B cell (primary cell): ENCODE measurements around the gene MISP3. TPM values are rescaled to one million over a fixed set of nuclear protein-coding genes. Genes with fewer than 3 reads are reported as not detected.

Experiments used
- ATAC-seq: fragments of 200-7000 bp; cut with Tn5 transposase; one replicate; pipeline ENCODE4 v1.10.0; 2021; ENCODE audit warnings: low read depth, mild to moderate bottlenecking, moderate number of reproducible peaks, moderate library complexity
- CTCF ChIA-PET: fragments of 350-600 bp; sonication (Branson Sonifier 250); formaldehyde crosslinking; loops from one replicate; lab custom pipeline; 2021; ENCODE audit warnings: antibody characterized with exemption, inconsistent platforms; lab: Charles Lee
- POLR2A ChIA-PET: fragments of 350-600 bp; sonication (Branson Sonifier 250); formaldehyde crosslinking; loops from one replicate; lab custom pipeline; 2021; ENCODE audit warnings: antibody characterized with exemption; lab: Charles Lee
- DNase-seq: peaks from one replicate; pipeline ENCODE4 v3.0.0; 2013
- H2AFZ ChIP-seq: 2 replicates; pipeline ENCODE4 v1.6.1; 2012; ENCODE audit warnings: mild to moderate bottlenecking, low read depth, low read length; ENCODE audit not compliant: insufficient read depth, poor library complexity, severe bottlenecking
- H3K27ac ChIP-seq, 2 donors: 1 replicate in 1 of 2; 2 replicates in 1 of 2; pipeline ENCODE4 v1.5.1; 2012 to 2013; ENCODE audit warnings: low read length in 2 of 2, mild to moderate bottlenecking in 2 of 2, moderate library complexity in 1 of 2
- H3K27me3 ChIP-seq, 4 experiments: fragments of 200-600 bp in 1 of 4; sonication (generic) in 1 of 4; replicated peaks in 1 of 4; 1 replicate in 2 of 4; 2 replicates in 2 of 4; pipeline versions ENCODE4 v1.6.1 to v1.7.0; 2013 to 2016; ENCODE audit warnings: low read length in 3 of 4, mild to moderate bottlenecking in 2 of 4, mixed read lengths in 1 of 4, moderate library complexity in 1 of 4; ENCODE audit not compliant: insufficient read depth in 4 of 4, control insufficient read depth in 3 of 4; ENCODE audit errors: control extremely low read depth in 1 of 4
- H3K36me3 ChIP-seq, 2 experiments: replicated peaks in 1 of 2; 1 replicate in 1 of 2; 2 replicates in 1 of 2; pipeline versions ENCODE4 v1.6.1 to v1.7.1; 2013; ENCODE audit warnings: low read length in 1 of 2; ENCODE audit not compliant: insufficient read depth in 2 of 2, control insufficient read depth in 1 of 2; ENCODE audit errors: control extremely low read depth in 1 of 2, extremely low read depth in 1 of 2
- H3K4me1 ChIP-seq, 2 donors: fragments of 200-600 bp in 1 of 2; sonication (generic) in 1 of 2; 1 replicate in 1 of 2; 2 replicates in 1 of 2; pipeline versions ENCODE4 v1.5.1 to v1.6.1; 2013 to 2017; ENCODE audit warnings: low read length in 2 of 2; ENCODE audit not compliant: control insufficient read depth in 2 of 2, insufficient read depth in 2 of 2
- H3K4me2 ChIP-seq: replicated peaks from 2 replicates; pipeline ENCODE3; 2012; ENCODE audit warnings: mild to moderate bottlenecking, low read depth, low read length; ENCODE audit not compliant: poor library complexity, severe bottlenecking
- H3K4me3 ChIP-seq, 5 experiments: fragments of 200-600 bp in 1 of 5; sonication (generic) in 1 of 5; 1 replicate in 3 of 5; 2 replicates in 2 of 5; pipeline versions ENCODE4 v1.5.1 to v1.7.0; 2011 to 2016; ENCODE audit warnings: low read length in 4 of 5, mild to moderate bottlenecking in 4 of 5, low read depth in 2 of 5, control low read depth in 1 of 5, moderate library complexity in 1 of 5; ENCODE audit not compliant: insufficient read depth in 1 of 5; ENCODE audit errors: control extremely low read depth in 1 of 5, extremely low read depth in 1 of 5
- H3K79me2 ChIP-seq: fragments of 200-600 bp; sonication (generic); one replicate; pipeline ENCODE4 v1.6.0; 2016; ENCODE audit warnings: low read length; ENCODE audit not compliant: control insufficient read depth, insufficient read depth
- H3K9ac ChIP-seq: fragments of 200-600 bp; sonication (generic); 2 replicates; pipeline ENCODE4 v1.6.1; 2017; ENCODE audit warnings: mild to moderate bottlenecking, low read length, moderate library complexity
- H3K9me3 ChIP-seq, 3 donors: one replicate each; pipeline versions ENCODE4 v1.6.1 to v1.7.1; 2013; ENCODE audit warnings: low read length in 2 of 3; ENCODE audit not compliant: control insufficient read depth in 2 of 3, insufficient read depth in 1 of 3; ENCODE audit errors: control extremely low read depth in 1 of 3
- H4K20me1 ChIP-seq: 2 replicates; pipeline ENCODE4 v1.6.0; 2012; ENCODE audit warnings: mild to moderate bottlenecking, low read length; ENCODE audit not compliant: insufficient read depth, control insufficient read depth, poor library complexity, severe bottlenecking
- H3K27ac Mint-ChIP-seq: one replicate; pipeline ENCODE4 v1.8.0; 2021; ENCODE audit warnings: mixed read lengths
- H3K27me3 Mint-ChIP-seq: one replicate; pipeline ENCODE4 v1.8.0; 2021; ENCODE audit warnings: mixed read lengths
- H3K4me1 Mint-ChIP-seq: one replicate; pipeline ENCODE4 v1.8.0; 2021; ENCODE audit warnings: mixed read lengths
- H3K4me3 Mint-ChIP-seq: one replicate; pipeline ENCODE4 v1.8.0; 2021; ENCODE audit warnings: mixed read lengths
- H3K9me3 Mint-ChIP-seq: one replicate; pipeline ENCODE4 v1.8.0; 2022; ENCODE audit warnings: mixed read lengths; ENCODE audit not compliant: insufficient read depth
- CTCF ChIP-seq: fragments of 200-600 bp; IDR thresholded peaks from one replicate; pipeline ENCODE4 v1.8.0; 2022; ENCODE audit warnings: antibody characterized with exemption, mild to moderate bottlenecking
- EZH2 ChIP-seq: IDR thresholded peaks from 2 replicates; pipeline ENCODE4 v1.6.1; 2012; ENCODE audit warnings: borderline replicate concordance, low read depth, mild to moderate bottlenecking, moderate library complexity, low read length; ENCODE audit not compliant: insufficient read depth, poor library complexity, severe bottlenecking
- WGBS: methylation state at CpG from one replicate; pipeline ENCODE4 v1.1.5; 2013; ENCODE audit warnings: missing lambda C conversion rate; ENCODE audit not compliant: insufficient coverage; 5-methylcytosine and 5-hydroxymethylcytosine counted together
- intact Hi-C: fragments of 100-400 bp; cut with micrococcal nuclease; formaldehyde crosslinking; loops from one replicate; pipeline ENCODE4 v1.10.0; 2022
- polyA plus RNA-seq: library from polyadenylated mRNA; depleted of rRNA; stranded (reverse); fragments of >200 nt; gene quantifications from 2 replicates; pipeline ENCODE4 v1.2.3, GENCODE V29; 2012
- total RNA-seq, 2 donors: library from RNA; stranded (reverse); fragments of 120-200 nt in 1 of 2; gene quantifications; 1 replicate in 1 of 2; 2 replicates in 1 of 2; pipeline versions ENCODE4 v1.2.3 to v1.2.4, GENCODE V29; 2013 to 2022

MISP3 gene
- total and polyA plus RNA-seq, 2 donors (not counting 1 experiment from before 2014, with no cell fraction given), result 0.34 TPM

- Histone ChIP-seq H3K4me3 (no peak overlapping the region), H3K4me2 (no peak overlapping the region), H4K20me1 (peaks cover 7% of the 10 kb centered on the region), H3K9ac (no peak overlapping the region), H3K79me2 (no peaks in the 10 kb centered on the region), H3K36me3 (peaks cover 7 to 24% of the 10 kb centered on the region in 2 experiments), H2AFZ (no peak overlapping the region), H3K4me1 (peaks cover 18 to 22% of the 10 kb centered on the region in 2 donors), H3K9me3 (peaks cover 0 to 14% (median 0%) of the 10 kb centered on the region in 3 donors), H3K27me3 (peaks cover 0 to 40% (median 26%) of the 10 kb centered on the region in 4 experiments), H3K27ac (no peak overlapping the region)
- Mint-ChIP-seq H3K4me1 (peaks cover 18% of the 10 kb centered on the region), H3K27ac (no peak overlapping the region), H3K27me3 (peaks cover 32% of the 10 kb centered on the region), H3K9me3 (no peaks in the 10 kb centered on the region), H3K4me3 (no peak overlapping the region)
- TF ChIP-seq EZH2 (no peak), CTCF (no peak)
- POLR2A ChIA-PET, result no interaction called here
- CTCF ChIA-PET, result interaction anchor here (0.6 to 1.4 kb wide), 2 partner anchors 8 to 152 kb away, joined by 3 to 4 read pairs; no protein-coding TSS in a partner anchor
- intact Hi-C loops, result no loop called here
- whole genome bisulfite sequencing, result 100% methylated on average over 3 of the region's 3 CpGs
- no peak for DNase-seq
- ATAC-seq, result no peak
Observed at GRCh38 chr19:14055396-14055795, 17.2 kb upstream of the MISP3 start.

DNA sequence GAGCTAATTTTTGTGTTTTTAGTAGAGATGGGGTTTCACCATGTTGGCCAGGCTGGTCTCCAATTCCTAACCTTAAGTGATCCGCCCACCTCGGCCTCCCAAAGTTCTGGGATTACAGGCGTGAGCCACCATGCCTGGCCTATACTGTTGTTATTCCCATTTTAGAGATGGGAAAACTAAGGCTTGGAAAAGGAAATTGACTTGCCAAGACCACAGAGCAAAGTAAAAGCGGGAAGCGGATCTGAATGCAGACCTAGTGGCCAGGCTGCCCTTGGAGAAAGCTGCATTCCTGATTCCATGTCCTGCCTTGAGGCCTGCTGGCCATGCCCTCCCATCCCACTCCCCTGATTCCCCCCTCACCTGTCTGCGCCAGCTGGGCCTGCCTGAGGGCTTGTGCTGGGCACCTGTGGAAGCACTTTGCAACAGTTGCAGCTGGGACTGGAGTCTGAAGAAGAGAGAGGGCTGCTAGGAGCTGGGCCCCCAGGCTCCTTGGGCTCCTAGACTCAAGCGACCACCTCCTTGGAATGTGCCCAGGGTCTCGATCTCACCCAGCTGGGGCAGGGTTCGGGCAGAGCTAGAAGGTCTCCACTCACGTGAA is 16.4 kb upstream of the MISP3 start:
- no peak for TF ChIP-seq EZH2
- TF ChIP-seq CTCF, result no peak
- peaks cover 18 to 22% of the 10 kb centered on the region in 2 donors for H3K4me1 ChIP-seq
- H3K36me3 ChIP-seq, result peaks cover 0 to 18% of the 10 kb centered on the region in 2 experiments
- no peak overlapping the region for H2AFZ ChIP-seq
- intact Hi-C loops, result no loop called here
- H3K4me3 ChIP-seq, result no peak overlapping the region
- ChIA-PET POLR2A (no interaction called here), CTCF (interaction anchor here (0.6 to 1.7 kb wide), 4 partner anchors 8 to 153 kb away, joined by 3 to 7 read pairs (median 5); no protein-coding TSS in a partner anchor)
- no peak overlapping the region for H3K27ac ChIP-seq
- Mint-ChIP-seq H3K27ac (no peak overlapping the region), H3K4me1 (peaks cover 18% of the 10 kb centered on the region), H3K27me3 (peaks cover 35% of the 10 kb centered on the region), H3K9me3 (no peaks in the 10 kb centered on the region), H3K4me3 (no peak overlapping the region)
- H3K27me3 ChIP-seq, result peaks cover 0 to 47% (median 28%) of the 10 kb centered on the region in 4 experiments
- H3K9me3 ChIP-seq, result peaks cover 0 to 14% (median 0%) of the 10 kb centered on the region in 3 donors
- DNase-seq, result no peak
- no peak for ATAC-seq
- no peak overlapping the region for H3K4me2 ChIP-seq
- WGBS, result 97% methylated on average over 9 of the region's 10 CpGs
- no peaks in the 10 kb centered on the region for H3K79me2 ChIP-seq
- H4K20me1 ChIP-seq, result peaks cover 7% of the 10 kb centered on the region
- H3K9ac ChIP-seq, result no peak overlapping the region
